ENCODE results near the gene PTGR3.
A peak's percentile ranks its signal among the peaks of the same experiment; 100 is the strongest.

PTGR3 gene

DNA sequence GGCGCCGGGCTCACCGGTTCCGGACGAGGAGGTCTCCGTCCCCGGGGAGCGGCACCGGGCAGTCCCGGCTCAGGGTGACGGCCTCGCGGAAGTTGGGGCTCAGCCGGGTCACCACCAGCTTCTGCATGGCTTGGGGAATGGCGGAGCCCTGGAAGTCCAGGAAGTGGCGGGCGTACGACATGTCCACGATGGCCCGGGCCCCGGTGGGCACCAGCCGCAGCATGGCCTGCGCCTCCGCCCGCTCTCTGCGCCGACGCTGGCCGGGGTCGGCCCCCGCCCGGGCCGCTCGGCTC is 157 bp downstream of the PTGR3 start:
- TF ChIP-seq, protein P1, sequence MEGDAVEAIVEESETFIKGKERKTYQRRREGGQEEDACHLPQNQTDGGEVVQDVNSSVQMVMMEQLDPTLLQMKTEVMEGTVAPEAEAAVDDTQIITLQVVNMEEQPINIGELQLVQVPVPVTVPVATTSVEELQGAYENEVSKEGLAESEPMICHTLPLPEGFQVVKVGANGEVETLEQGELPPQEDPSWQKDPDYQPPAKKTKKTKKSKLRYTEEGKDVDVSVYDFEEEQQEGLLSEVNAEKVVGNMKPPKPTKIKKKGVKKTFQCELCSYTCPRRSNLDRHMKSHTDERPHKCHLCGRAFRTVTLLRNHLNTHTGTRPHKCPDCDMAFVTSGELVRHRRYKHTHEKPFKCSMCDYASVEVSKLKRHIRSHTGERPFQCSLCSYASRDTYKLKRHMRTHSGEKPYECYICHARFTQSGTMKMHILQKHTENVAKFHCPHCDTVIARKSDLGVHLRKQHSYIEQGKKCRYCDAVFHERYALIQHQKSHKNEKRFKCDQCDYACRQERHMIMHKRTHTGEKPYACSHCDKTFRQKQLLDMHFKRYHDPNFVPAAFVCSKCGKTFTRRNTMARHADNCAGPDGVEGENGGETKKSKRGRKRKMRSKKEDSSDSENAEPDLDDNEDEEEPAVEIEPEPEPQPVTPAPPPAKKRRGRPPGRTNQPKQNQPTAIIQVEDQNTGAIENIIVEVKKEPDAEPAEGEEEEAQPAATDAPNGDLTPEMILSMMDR (conservative IDR thresholded peaks at IDR 0.05) = no peak
- H3K27ac ChIP-seq = peak overlapping the region; percentile 97

GRCh38 chr18:75208155-75208835 is 644 bp downstream of the PTGR3 start:
- peak overlapping the region; percentile 97 for H3K27ac ChIP-seq
- TF ChIP-seq, protein P1 (conservative IDR thresholded peaks at IDR 0.05) = peak; percentile 22

- H3K27ac ChIP-seq = peak overlapping the region; percentile 97
These were observed 1.4 kb downstream of the PTGR3 start for GRCh38 chr18:75207310-75208154.

DNA sequence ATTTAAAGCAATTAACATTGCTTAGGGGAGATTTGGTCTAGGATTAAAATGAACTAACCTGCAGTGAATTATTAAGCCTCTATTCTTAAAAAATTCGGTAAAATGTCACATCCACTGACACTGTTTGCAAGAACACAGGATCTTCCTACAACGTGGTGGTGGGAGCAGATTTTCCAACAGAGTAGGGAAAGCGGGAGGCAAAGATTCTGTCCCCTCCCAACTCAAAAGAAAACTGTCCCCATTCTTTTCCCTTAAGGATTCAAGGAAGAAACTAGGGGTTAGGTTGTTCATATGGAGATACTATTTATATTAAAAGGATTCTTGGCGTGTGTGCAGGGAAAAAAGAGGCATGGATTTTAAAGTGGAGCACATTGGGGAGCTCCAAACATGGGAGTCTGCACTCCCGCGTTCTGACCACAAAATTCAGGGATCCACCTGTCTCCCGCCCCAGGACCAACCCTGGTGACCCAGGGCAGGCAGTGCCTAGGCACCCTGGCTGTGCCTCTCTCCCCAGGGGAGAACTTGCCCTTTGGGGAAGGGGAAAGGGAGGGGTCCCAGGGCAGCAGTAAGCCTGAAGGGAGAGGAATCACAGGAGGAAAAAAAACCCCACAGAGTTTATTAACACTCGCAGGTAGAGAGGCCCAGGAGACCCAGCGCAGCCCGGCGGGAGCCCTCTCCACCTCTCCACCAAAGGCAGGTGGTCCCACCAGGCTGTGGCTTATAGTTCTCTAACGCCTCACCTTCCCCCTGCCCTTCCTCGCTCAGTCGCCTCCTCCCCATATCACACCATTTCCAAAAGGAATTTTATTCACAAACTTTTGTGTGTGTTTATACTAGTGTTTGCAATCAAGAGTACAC is 2.3 kb downstream of the PTGR3 start:
- H3K27ac ChIP-seq = no peak overlapping the region
- TF ChIP-seq, protein P1 (conservative IDR thresholded peaks at IDR 0.05) = no peak

More at GRCh38 chr18:75207310-75208154, 1.4 kb downstream of the PTGR3 start:
- TF ChIP-seq, protein P1 (conservative IDR thresholded peaks at IDR 0.05) = no peak

DNA sequence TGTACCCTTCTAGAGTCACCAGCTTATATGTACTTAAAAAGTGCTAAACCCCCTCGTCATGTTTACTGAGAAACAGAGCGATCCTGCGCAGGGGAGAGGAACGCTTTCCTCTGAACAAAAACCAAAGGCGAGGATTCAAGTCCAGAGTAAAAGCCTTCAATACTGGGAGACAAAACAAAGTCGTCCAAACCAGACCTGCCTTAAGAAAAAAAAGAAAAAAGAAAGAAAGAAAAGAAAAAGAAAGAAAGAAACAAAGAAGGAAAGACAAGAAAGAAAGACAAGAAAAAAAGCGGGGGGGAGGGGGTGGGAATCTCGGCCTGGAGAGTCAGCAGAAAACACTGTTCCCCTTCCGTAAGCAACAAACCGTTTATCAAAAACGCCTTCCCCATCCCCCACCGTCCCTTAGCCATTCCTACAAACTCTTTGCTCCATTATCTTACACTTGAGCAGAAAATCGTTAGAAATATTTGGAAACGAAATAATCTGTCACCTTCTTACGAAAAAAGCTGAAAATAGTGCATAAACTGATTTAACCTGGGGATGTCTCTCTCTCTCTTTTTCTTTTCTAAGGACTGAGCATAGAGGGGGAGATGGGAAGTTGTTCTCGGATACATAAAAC is 3.3 kb downstream of the PTGR3 start:
- TF ChIP-seq, protein P1 (conservative IDR thresholded peaks at IDR 0.05) = no peak
- no peak overlapping the region for H3K27ac ChIP-seq

- TF ChIP-seq, protein P1 (conservative IDR thresholded peaks at IDR 0.05) = no peak
- H3K27ac ChIP-seq = no peak overlapping the region
These were observed 4.0 kb downstream of the PTGR3 start for GRCh38 chr18:75204732-75205513.
